Articular chondrocyte of knee joint (primary cell): ENCODE results near the gene WFDC11. TPM values are rescaled to one million over a fixed set of nuclear protein-coding genes. Genes with fewer than 3 reads are reported as not detected.
A peak's percentile ranks its signal among the peaks of the same experiment; 100 is the strongest.

Experiments
- small RNA-seq: library from RNA; depleted of rRNA; stranded (forward); fragments of <200 nt; gene quantifications from one replicate; pipeline ENCODE3, GENCODE V24; 2012
- total RNA-seq: library from RNA; depleted of rRNA; stranded (reverse); fragments of >200 nt; gene quantifications from 2 replicates; pipeline ENCODE4 v1.2.3, GENCODE V29; 2012

WFDC11 gene
- total RNA-seq, result not detected in 2 replicates

DNA sequence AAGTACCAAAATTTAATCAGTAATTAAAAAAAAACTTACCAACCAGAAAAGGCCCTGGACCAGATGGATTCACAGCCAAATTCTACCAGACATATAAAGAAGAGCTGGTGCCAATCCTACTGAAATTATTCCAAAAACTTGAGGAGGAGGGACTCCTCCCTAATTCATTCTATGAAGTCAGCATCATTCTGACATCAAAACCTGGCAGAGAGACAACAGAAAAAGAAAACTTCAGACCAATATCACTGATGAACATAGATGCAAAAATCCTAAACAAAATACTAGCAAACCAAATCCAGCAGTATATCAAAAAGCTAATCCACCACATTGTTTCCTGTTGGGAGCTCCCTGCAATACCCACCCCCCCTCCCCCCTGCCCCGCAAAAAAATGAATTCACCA lies at the start of gene WFDC11:
WFDC11 (minus strand) TSS at position 101 of the 400 bp plus-strand sequence. CDS start 19,639 bp downstream, outside the sequence.

DNA sequence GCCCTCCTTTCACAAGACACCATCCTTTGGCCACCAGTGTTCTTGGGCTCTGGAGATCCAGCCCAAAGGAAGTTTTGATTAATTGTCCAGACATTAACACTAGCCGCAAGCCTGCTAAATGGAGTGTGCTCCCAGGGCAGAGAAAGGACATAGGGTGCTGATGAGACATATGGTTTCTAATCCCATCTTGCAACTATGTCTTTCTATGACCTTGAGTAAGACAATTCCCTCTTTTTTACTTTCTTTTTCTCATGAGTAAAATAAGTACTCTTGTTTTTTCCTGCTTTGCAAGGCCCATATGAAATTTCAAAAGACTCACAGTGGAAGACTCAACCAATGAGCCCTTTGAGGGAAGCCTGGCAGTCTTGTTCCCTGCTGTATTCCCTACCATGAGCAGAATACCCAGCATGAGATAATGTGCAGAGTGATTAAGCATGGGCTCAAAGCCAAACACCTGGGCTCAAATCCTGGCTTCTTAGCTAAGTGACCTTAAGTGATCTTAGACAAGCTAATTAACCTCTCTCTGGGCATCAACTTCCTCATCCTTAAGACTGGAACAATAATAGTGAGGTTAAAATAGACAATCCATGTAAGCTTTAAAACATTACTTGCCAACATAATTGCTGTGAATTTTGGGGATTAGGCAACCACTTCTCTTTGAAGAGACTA lies 35.1 kb upstream of the WFDC11 start, which contains the start of gene WFDC10B:
WFDC10B (minus strand) TSS at position 51 of the 669 bp plus-strand sequence. CDS start 19,027 bp downstream, outside the sequence.

DNA sequence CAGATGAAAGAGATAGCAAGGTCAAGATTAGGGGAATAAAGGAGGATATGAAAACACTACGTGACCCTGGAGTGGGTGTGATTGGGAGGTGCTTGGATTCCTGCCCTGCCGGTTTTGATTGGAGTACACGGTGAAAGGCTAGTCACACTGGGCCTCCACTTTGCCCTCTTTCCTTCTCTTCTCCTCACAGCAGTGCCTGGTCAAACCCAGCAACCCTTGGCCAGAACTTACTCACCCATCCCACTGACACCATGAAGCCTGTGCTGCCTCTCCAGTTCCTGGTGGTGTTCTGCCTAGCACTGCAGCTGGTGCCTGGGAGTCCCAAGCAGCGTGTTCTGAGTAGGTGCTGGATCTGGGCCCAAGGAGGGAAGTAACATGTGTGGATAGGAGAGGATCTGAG lies 31.8 kb upstream of the WFDC11 start, which contains the start of gene WFDC13:
WFDC13 (plus strand) TSS at position 166 of the 400 bp plus-strand sequence; CDS start at position 252, 86 bp downstream.

DNA sequence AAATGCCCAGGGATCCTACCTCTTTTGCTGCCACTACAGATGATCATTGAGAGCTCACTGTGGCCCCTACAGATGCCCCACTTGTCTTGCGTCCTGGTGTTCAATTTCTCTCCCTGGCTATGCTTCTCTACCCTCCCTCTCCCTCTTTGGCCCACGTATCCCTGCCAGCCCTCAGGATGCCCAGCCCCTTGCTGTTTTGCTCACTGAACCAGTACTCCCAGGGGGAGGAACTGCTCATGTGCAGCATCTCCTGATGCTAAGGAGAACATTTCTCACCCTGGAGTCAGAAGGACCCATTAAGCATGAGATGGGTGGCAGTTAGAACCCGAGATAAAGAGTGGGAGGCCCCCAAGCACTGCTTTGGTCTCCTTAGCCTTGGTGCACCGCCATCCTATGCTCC lies 38.9 kb downstream of the WFDC11 start, which contains the start of gene WFDC9:
WFDC9 (minus strand) TSS at position 101 of the 400 bp plus-strand sequence. CDS start 21,103 bp downstream, outside the sequence.

DNA sequence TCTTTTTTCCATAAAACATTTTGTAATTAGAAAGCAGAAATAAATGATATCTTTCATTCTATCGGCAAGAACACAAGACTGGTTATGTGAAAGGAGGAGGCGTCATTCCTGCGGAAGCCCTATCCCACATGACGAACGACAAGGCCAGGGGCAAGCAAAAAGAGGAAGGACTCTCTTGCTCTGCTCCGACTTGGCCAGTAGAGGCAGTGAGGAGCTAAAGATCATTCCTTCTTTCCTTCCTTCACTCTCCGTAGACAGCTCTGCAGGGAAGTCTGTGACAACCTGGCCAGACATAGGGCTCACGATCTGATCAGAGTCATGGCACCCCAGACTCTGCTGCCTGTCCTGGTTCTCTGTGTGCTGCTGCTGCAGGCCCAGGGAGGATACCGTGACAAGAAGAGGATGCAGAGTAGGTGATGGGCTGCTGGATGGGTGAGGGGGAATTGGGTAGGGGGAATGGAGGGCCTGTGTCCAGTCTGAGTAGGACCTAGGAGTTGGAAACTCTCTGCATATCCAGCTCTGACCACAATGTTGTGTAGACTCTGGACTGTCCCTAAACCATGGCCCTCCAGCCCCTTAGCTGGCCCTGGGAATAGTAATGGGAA lies 40.4 kb downstream of the WFDC11 start, which contains the start of gene WFDC10A:
WFDC10A (plus strand) TSS at position 244 of the 605 bp plus-strand sequence; CDS start at position 319, 75 bp downstream.

Small RNAs within 50 kb of the gene (small RNA-seq; reads per million reads assigned to genes)
- 1.9 reads per million, percentile 70 among the genes with 10 or more reads in this experiment for gene MIR3617

Other genes with a start within 250 kb of the WFDC11 start
- gene WFDC2, start 200.5 kb downstream of the WFDC11 start, total RNA-seq, result 0.22 and 0.65 TPM in 2 replicates
- not detected in 2 replicates for gene SPINT3, start 154.6 kb downstream of the WFDC11 start, total RNA-seq
- gene WFDC6, start 130.8 kb downstream of the WFDC11 start, total RNA-seq, result not detected in 2 replicates
- not detected in 2 replicates for gene EPPIN, start 122.8 kb downstream of the WFDC11 start, total RNA-seq
- not detected in 2 replicates for gene WFDC8, start 91.0 kb downstream of the WFDC11 start, total RNA-seq
- gene WFDC10A, start 40.5 kb downstream of the WFDC11 start, total RNA-seq, result not detected in 2 replicates
- not detected in 2 replicates for gene WFDC9, start 39.0 kb downstream of the WFDC11 start, total RNA-seq
- gene WFDC13, start 31.8 kb upstream of the WFDC11 start, total RNA-seq, result not detected in 2 replicates
- gene WFDC10B, start 34.8 kb upstream of the WFDC11 start, total RNA-seq, result not detected in 2 replicates
- not detected in 2 replicates for gene SPINT4, start 52.1 kb upstream of the WFDC11 start, total RNA-seq
- 0.76 and 1.4 TPM in 2 replicates for gene WFDC3, start 121.6 kb upstream of the WFDC11 start, total RNA-seq
- 20.6 and 22.6 TPM in 2 replicates for gene DNTTIP1, start 121.7 kb upstream of the WFDC11 start, total RNA-seq
- 17.1 and 17.3 TPM in 2 replicates for gene UBE2C, start 142.4 kb upstream of the WFDC11 start, total RNA-seq
- gene TNNC2, start 157.1 kb upstream of the WFDC11 start, total RNA-seq, result 0.39 and 1.4 TPM in 2 replicates
- 105 TPM in 2 replicates for gene SNX21, start 163.6 kb upstream of the WFDC11 start, total RNA-seq
- 25.4 and 25.5 TPM in 2 replicates for gene ACOT8, start 187.2 kb upstream of the WFDC11 start, total RNA-seq
- gene ZSWIM3, start 187.4 kb upstream of the WFDC11 start, total RNA-seq, result 7.2 and 9.6 TPM in 2 replicates
- gene ZSWIM1, start 211.0 kb upstream of the WFDC11 start, total RNA-seq, result 8.4 and 9.6 TPM in 2 replicates
- 0.76 and 1.6 TPM in 2 replicates for gene SPATA25, start 217.4 kb upstream of the WFDC11 start, total RNA-seq
- gene NEURL2, start 221.0 kb upstream of the WFDC11 start, total RNA-seq, result 2.7 and 4.8 TPM in 2 replicates
- gene CTSA, start 221.1 kb upstream of the WFDC11 start, total RNA-seq, result 116 and 145 TPM in 2 replicates
- gene PLTP, start 241.9 kb upstream of the WFDC11 start, total RNA-seq, result 17.5 and 18.3 TPM in 2 replicates